ENCODE measurements around the gene CHST10.

- TF ChIP-seq CTCF (IDR thresholded peaks at IDR 0.05; ENCODE audit: low read depth, low read length) = no peak
- TF ChIP-seq POLR2A (IDR thresholded peaks at IDR 0.05; ENCODE audit: extremely low read depth, insufficient read length) = no peak
These were observed 33.6 kb upstream of the CHST10 start for GRCh38 chr2:100451092-100451491.

Data from NB4 (cell line).